OCI-LY7 (cell line): ENCODE measurements around the gene E4F1. TPM values are rescaled to one million over a fixed set of nuclear protein-coding genes. Genes with fewer than 3 reads are reported as not detected.

Experiments used
- BruUV-seq: library from RNA; stranded (reverse); fragments of 400-500 nt; replicated peaks from 2 replicates; lab custom pipeline; 2021; lab: Mats Ljungman, UMichigan
- CTCF ChIA-PET: fragments of 300-600 bp; sonication (Branson Sonifier 250); formaldehyde crosslinking; loops from one replicate; lab custom pipeline; 2022; ENCODE audit warnings: antibody characterized with exemption; ENCODE audit not compliant: unreplicated experiment; lab: Charles Lee
- POLR2A ChIA-PET: fragments of 300-600 bp; sonication (Branson Sonifier 250); formaldehyde crosslinking; loops from one replicate; lab custom pipeline; 2022; ENCODE audit warnings: antibody characterized with exemption; lab: Charles Lee
- DNase-seq: peaks from one replicate; pipeline ENCODE4 v3.0.0-alpha.2; 2015; ENCODE audit warnings: low spot score
- H2AFZ ChIP-seq: fragments of 200-600 bp; sonication (generic), shearing (Covaris generic); 2 replicates; pipeline ENCODE4 v1.6.1; 2014; ENCODE audit warnings: mild to moderate bottlenecking, antibody characterized with exemption, low read length, moderate library complexity
- H3K27ac ChIP-seq: fragments of 200-600 bp; sonication (generic); 2 replicates; pipeline ENCODE4 v1.5.1; 2014; ENCODE audit warnings: mixed run types, low read depth, mild to moderate bottlenecking, moderate library complexity, low read length, inconsistent platforms; ENCODE audit not compliant: poor library complexity, severe bottlenecking
- H3K36me3 ChIP-seq: fragments of 200-600 bp; sonication (generic); 2 replicates; pipeline ENCODE4 v1.6.1; 2014; ENCODE audit warnings: mild to moderate bottlenecking, antibody characterized with exemption, low read length, moderate library complexity, mixed read lengths; ENCODE audit not compliant: insufficient read depth
- H3K4me1 ChIP-seq: fragments of 200-600 bp; sonication (generic); 2 replicates; pipeline ENCODE4 v1.5.1; 2014; ENCODE audit warnings: mild to moderate bottlenecking, low read length; ENCODE audit not compliant: insufficient read depth, poor library complexity, severe bottlenecking
- H3K4me2 ChIP-seq: fragments of 200-600 bp; sonication (generic); 2 replicates; pipeline ENCODE4 v1.6.1; 2014; ENCODE audit warnings: mild to moderate bottlenecking, low read length
- H3K4me3 ChIP-seq: fragments of 200-600 bp; sonication (generic); 2 replicates; pipeline ENCODE4 v1.5.1; 2014; ENCODE audit warnings: mild to moderate bottlenecking, low read depth, low read length; ENCODE audit not compliant: poor library complexity, severe bottlenecking
- H3K79me2 ChIP-seq: fragments of 200-600 bp; sonication (generic); 2 replicates; pipeline ENCODE4 v1.6.1; 2016; ENCODE audit warnings: low read depth, mild to moderate bottlenecking, low read length, moderate library complexity, mixed read lengths; ENCODE audit not compliant: insufficient read depth
- H3K9me2 ChIP-seq: fragments of 200-600 bp; sonication (generic); 2 replicates; pipeline ENCODE4 v1.6.1; 2016; ENCODE audit warnings: mild to moderate bottlenecking, low read length, mixed read lengths; ENCODE audit not compliant: insufficient read depth
- H3K9me3 ChIP-seq: fragments of 200-600 bp; sonication (generic); 2 replicates; pipeline ENCODE4 v1.6.1; 2014; ENCODE audit warnings: mild to moderate bottlenecking, mixed run types, low read length, mixed read lengths
- H4K20me1 ChIP-seq: fragments of 200-600 bp; sonication (generic); 2 replicates; pipeline ENCODE4 v1.6.1; 2014; ENCODE audit warnings: mild to moderate bottlenecking, antibody characterized with exemption, low read length, moderate library complexity, mixed read lengths; ENCODE audit not compliant: insufficient read depth
- EZH2phosphoT487 ChIP-seq: fragments of 200-600 bp; sonication (generic); IDR thresholded peaks from 2 replicates; pipeline ENCODE4 v1.6.1; 2018; ENCODE audit warnings: low read depth, borderline replicate concordance, mild to moderate bottlenecking, mixed run types, antibody characterized with exemption, low read length, moderate library complexity, mixed read lengths
- intact Hi-C: fragments of 100-400 bp; cut with micrococcal nuclease; formaldehyde crosslinking; loops from one replicate; pipeline ENCODE4 v1.10.0; 2022; ENCODE audit not compliant: unreplicated experiment
- microRNA-seq: library from miRNA; unstranded; fragments of <30 nt; microRNA quantifications from one replicate; pipeline ENCODE4 v1.2.0, GENCODE V29; 2022; ENCODE audit warnings: borderline replicate concordance
- small RNA-seq: library from RNA; depleted of rRNA; stranded (forward); fragments of <200 nt; gene quantifications from one replicate; pipeline ENCODE3, GENCODE V24; 2014
- total RNA-seq, 2 experiments: library from RNA; depleted of rRNA in 1 of 2; stranded (reverse); fragments of >200 nt in 1 of 2; shearing (Covaris generic) in 1 of 2; gene quantifications; 2 replicates each; pipeline ENCODE4 v1.2.3, GENCODE V29; 2014 to 2022
- TF ChIP-seq, protein P1 (sequence below): fragments of 200-600 bp; sonication (generic); conservative IDR thresholded peaks from 2 replicates; pipeline ENCODE4 v1.5.1; 2014; ENCODE audit warnings: mild to moderate bottlenecking, antibody characterized with exemption, low read length, moderate library complexity, mixed read lengths

E4F1 gene
- total RNA-seq, 2 experiments from 2014 or later: 42.3 to 59.6 TPM

DNA sequence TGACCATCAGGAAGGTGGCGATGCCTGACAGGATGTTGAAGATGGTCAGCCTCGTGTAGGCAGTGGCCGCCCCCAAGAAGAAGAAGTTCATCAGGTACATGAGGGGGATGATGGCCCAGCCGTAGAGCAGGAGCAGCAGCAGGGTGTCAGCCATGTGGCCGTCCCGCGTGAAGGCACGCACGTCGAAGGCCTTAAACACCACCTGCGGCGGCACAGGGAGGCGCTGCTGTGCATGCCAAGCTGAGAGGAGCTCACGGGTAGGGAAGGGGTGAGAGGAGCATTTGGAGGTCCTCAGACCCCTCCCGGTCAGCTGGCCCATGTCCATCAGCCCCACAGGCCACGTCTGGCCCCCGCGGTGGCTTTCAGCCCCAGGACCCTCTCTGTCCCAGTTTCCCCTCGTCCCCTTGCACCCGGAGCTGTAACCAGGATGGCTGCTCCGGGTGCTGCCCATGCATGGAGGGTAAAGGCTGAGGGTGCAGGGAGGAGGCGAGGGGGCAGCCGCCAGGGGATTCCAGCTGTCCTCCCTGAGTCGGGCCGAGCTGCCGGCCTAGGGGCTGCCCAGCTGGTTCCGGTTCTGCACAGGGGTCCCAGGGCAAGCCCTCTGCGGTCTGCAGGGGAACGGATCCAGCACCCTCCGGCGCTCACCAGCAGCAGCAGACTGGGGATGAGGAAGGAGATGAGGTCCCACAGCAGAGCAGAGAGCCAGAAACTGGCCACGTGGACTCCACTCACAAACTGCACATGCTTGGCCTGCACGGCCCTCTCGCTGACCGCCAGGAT is 61.6 kb downstream of the E4F1 start:
- POLR2A ChIA-PET: no interaction called here
- Histone ChIP-seq H3K4me3 (no peak overlapping the region), H2AFZ (no peak overlapping the region), H3K27ac (no peak overlapping the region), H3K36me3 (no peaks in the 10 kb centered on the region), H3K9me2 (no peaks in the 10 kb centered on the region), H4K20me1 (no peaks in the 10 kb centered on the region; the same call in 1 of the 2 replicates), H3K4me1 (no peaks in the 10 kb centered on the region), H3K9me3 (no peaks in the 10 kb centered on the region), H3K79me2 (no peaks in the 10 kb centered on the region), H3K4me2 (no peak overlapping the region)
- TF ChIP-seq, protein P1, sequence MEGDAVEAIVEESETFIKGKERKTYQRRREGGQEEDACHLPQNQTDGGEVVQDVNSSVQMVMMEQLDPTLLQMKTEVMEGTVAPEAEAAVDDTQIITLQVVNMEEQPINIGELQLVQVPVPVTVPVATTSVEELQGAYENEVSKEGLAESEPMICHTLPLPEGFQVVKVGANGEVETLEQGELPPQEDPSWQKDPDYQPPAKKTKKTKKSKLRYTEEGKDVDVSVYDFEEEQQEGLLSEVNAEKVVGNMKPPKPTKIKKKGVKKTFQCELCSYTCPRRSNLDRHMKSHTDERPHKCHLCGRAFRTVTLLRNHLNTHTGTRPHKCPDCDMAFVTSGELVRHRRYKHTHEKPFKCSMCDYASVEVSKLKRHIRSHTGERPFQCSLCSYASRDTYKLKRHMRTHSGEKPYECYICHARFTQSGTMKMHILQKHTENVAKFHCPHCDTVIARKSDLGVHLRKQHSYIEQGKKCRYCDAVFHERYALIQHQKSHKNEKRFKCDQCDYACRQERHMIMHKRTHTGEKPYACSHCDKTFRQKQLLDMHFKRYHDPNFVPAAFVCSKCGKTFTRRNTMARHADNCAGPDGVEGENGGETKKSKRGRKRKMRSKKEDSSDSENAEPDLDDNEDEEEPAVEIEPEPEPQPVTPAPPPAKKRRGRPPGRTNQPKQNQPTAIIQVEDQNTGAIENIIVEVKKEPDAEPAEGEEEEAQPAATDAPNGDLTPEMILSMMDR: no peak
- TF ChIP-seq EZH2phosphoT487: no peak
- DNase-seq: no peak
- no TSS peak for BruUV-seq
- intact Hi-C loops: no loop called here
- CTCF ChIA-PET: no interaction called here

Small RNA genes lying within 50 kb of the gene (microRNA-seq; reads per million reads assigned to microRNA genes)
- gene MIR3677: not detected
- gene MIR4717: not detected

Small RNA genes lying within 50 kb of the gene (small RNA-seq; reads per million reads assigned to genes)
- not detected for gene MIR3677
- gene MIR4717: not detected

Other genes with a start within 250 kb of the E4F1 start
- 0.22 and 2.1 TPM in 2 replicates for gene NOXO1, start 242.1 kb upstream of the E4F1 start, total RNA-seq (2014; rRNA removed; shearing (Covaris generic))
- 0.30 and 0.59 TPM in 2 replicates for gene NOXO1, start 242.1 kb upstream of the E4F1 start, total RNA-seq (2022)
- 25.1 and 32.3 TPM in 2 replicates for gene GFER, start 239.4 kb upstream of the E4F1 start, total RNA-seq (2014; rRNA removed; shearing (Covaris generic))
- 31.1 and 40.2 TPM in 2 replicates for gene GFER, start 239.4 kb upstream of the E4F1 start, total RNA-seq (2022)
- gene SYNGR3, start 233.6 kb upstream of the E4F1 start, total RNA-seq (2014; rRNA removed; shearing (Covaris generic)): 9.0 and 11.1 TPM in 2 replicates
- 10.3 and 12.0 TPM in 2 replicates for gene SYNGR3, start 233.6 kb upstream of the E4F1 start, total RNA-seq (2022)
- gene ZNF598, start 213.8 kb upstream of the E4F1 start, total RNA-seq (2014; rRNA removed; shearing (Covaris generic)): 26.3 and 37.2 TPM in 2 replicates
- 80.4 and 83.8 TPM in 2 replicates for gene ZNF598, start 213.8 kb upstream of the E4F1 start, total RNA-seq (2022)
- gene NPW, start 203.8 kb upstream of the E4F1 start, total RNA-seq (2014; rRNA removed; shearing (Covaris generic)): 0.85 and 0.88 TPM in 2 replicates
- gene NPW, start 203.8 kb upstream of the E4F1 start, total RNA-seq (2022): 1.3 and 3.7 TPM in 2 replicates
- gene NHERF2, start 196.7 kb upstream of the E4F1 start, total RNA-seq (2014; rRNA removed; shearing (Covaris generic)): not detected in 2 replicates
- gene NHERF2, start 196.7 kb upstream of the E4F1 start, total RNA-seq (2022): 0.27 and 0.31 TPM in 2 replicates
- 50.9 and 56.2 TPM in 2 replicates for gene NTHL1, start 175.8 kb upstream of the E4F1 start, total RNA-seq (2014; rRNA removed; shearing (Covaris generic))
- 44.6 and 51.5 TPM in 2 replicates for gene NTHL1, start 175.8 kb upstream of the E4F1 start, total RNA-seq (2022)
- gene TSC2, start 175.6 kb upstream of the E4F1 start, total RNA-seq (2014; rRNA removed; shearing (Covaris generic)): 42.8 and 57.2 TPM in 2 replicates
- gene TSC2, start 175.6 kb upstream of the E4F1 start, total RNA-seq (2022): 152 and 160 TPM in 2 replicates
- gene PKD1, start 87.7 kb upstream of the E4F1 start, total RNA-seq (2014; rRNA removed; shearing (Covaris generic)): 76.5 and 87.4 TPM in 2 replicates
- 112 and 129 TPM in 2 replicates for gene PKD1, start 87.7 kb upstream of the E4F1 start, total RNA-seq (2022)
- gene RAB26, start 75.0 kb upstream of the E4F1 start, total RNA-seq (2014; rRNA removed; shearing (Covaris generic)): 3.1 and 5.0 TPM in 2 replicates
- 7.9 and 9.5 TPM in 2 replicates for gene RAB26, start 75.0 kb upstream of the E4F1 start, total RNA-seq (2022)
- gene TRAF7, start 67.8 kb upstream of the E4F1 start, total RNA-seq (2014; rRNA removed; shearing (Covaris generic)): 50.1 and 53.6 TPM in 2 replicates
- 82.3 and 103 TPM in 2 replicates for gene TRAF7, start 67.8 kb upstream of the E4F1 start, total RNA-seq (2022)
- 0.09 TPM in 1 of 2 replicates, not detected in the other for gene CASKIN1, start 27.0 kb upstream of the E4F1 start, total RNA-seq (2014; rRNA removed; shearing (Covaris generic))
- gene CASKIN1, start 27.0 kb upstream of the E4F1 start, total RNA-seq (2022): 0.06 and 0.13 TPM in 2 replicates
- 57.1 and 65.4 TPM in 2 replicates for gene MLST8, start 18.1 kb upstream of the E4F1 start, total RNA-seq (2014; rRNA removed; shearing (Covaris generic))
- gene MLST8, start 18.1 kb upstream of the E4F1 start, total RNA-seq (2022): 68.6 and 71.3 TPM in 2 replicates
- gene BRICD5, start 12.7 kb upstream of the E4F1 start, total RNA-seq (2014; rRNA removed; shearing (Covaris generic)): 15.8 and 30.4 TPM in 2 replicates
- 31.7 and 36.6 TPM in 2 replicates for gene BRICD5, start 12.7 kb upstream of the E4F1 start, total RNA-seq (2022)
- gene PGP, start 8.8 kb upstream of the E4F1 start, total RNA-seq (2014; rRNA removed; shearing (Covaris generic)): 44.2 TPM in 2 replicates
- 37.0 and 37.9 TPM in 2 replicates for gene PGP, start 8.8 kb upstream of the E4F1 start, total RNA-seq (2022)
- gene DNASE1L2, start 12.9 kb downstream of the E4F1 start, total RNA-seq (2014; rRNA removed; shearing (Covaris generic)): 6.6 and 6.9 TPM in 2 replicates
- 8.4 and 9.8 TPM in 2 replicates for gene DNASE1L2, start 12.9 kb downstream of the E4F1 start, total RNA-seq (2022)
- gene ECI1, start 28.0 kb downstream of the E4F1 start, total RNA-seq (2014; rRNA removed; shearing (Covaris generic)): 66.6 and 80.0 TPM in 2 replicates
- gene ECI1, start 28.0 kb downstream of the E4F1 start, total RNA-seq (2022): 74.5 and 87.5 TPM in 2 replicates
- gene RNPS1, start 44.5 kb downstream of the E4F1 start, total RNA-seq (2014; rRNA removed; shearing (Covaris generic)): 211 and 225 TPM in 2 replicates
- gene RNPS1, start 44.5 kb downstream of the E4F1 start, total RNA-seq (2022): 323 and 339 TPM in 2 replicates
- not detected in 2 replicates for gene ABCA3, start 117.1 kb downstream of the E4F1 start, total RNA-seq (2014; rRNA removed; shearing (Covaris generic))
- gene ABCA3, start 117.1 kb downstream of the E4F1 start, total RNA-seq (2022): 0.23 TPM in 1 of 2 replicates, not detected in the other
- gene CCNF, start 205.9 kb downstream of the E4F1 start, total RNA-seq (2014; rRNA removed; shearing (Covaris generic)): 71.5 and 82.1 TPM in 2 replicates
- gene CCNF, start 205.9 kb downstream of the E4F1 start, total RNA-seq (2022): 83.3 and 93.0 TPM in 2 replicates
- 89.3 and 110 TPM in 2 replicates for gene TEDC2, start 236.5 kb downstream of the E4F1 start, total RNA-seq (2014; rRNA removed; shearing (Covaris generic))
- 48.0 and 56.0 TPM in 2 replicates for gene TEDC2, start 236.5 kb downstream of the E4F1 start, total RNA-seq (2022)
- 2.3 and 4.8 TPM in 2 replicates for gene NTN3, start 247.7 kb downstream of the E4F1 start, total RNA-seq (2014; rRNA removed; shearing (Covaris generic))
- 1.5 and 1.7 TPM in 2 replicates for gene NTN3, start 247.7 kb downstream of the E4F1 start, total RNA-seq (2022)